ENCODE data around the gene ELF1. TPM values are rescaled to one million over a fixed set of nuclear protein-coding genes. Genes with fewer than 3 reads are reported as not detected.
"Not testable (repeated sequence)": the region's sequence is repeated elsewhere in the genome, so short reads cannot be mapped to it uniquely, and the experiment has no call there.

Gene ELF1
- polyA plus RNA-seq, 1 donor, result 28.9 TPM

- DNase-seq (ENCODE audit: low read depth), result no peak
These were observed 77.5 kb downstream of the ELF1 start for GRCh38 chr13:40941581-40941980.

GRCh38 chr13:40940841-40941240 is 78.3 kb downstream of the ELF1 start:
- no peak for DNase-seq (ENCODE audit: low read depth)

- no peak for DNase-seq (ENCODE audit: low read depth)
These were observed 85.5 kb downstream of the ELF1 start for GRCh38 chr13:40933508-40934204.

- DNase-seq (ENCODE audit: low read depth), result no peak
These were observed 86.9 kb downstream of the ELF1 start for GRCh38 chr13:40932252-40932651.

- no peak for DNase-seq (ENCODE audit: low read depth)
These were observed 87.4 kb downstream of the ELF1 start for GRCh38 chr13:40931719-40932118.

- DNase-seq (ENCODE audit: low read depth), result not testable (repeated sequence)
These were observed 89.2 kb downstream of the ELF1 start for GRCh38 chr13:40929883-40930282.

- no peak for DNase-seq (ENCODE audit: low read depth)
These were observed 90.1 kb downstream of the ELF1 start for GRCh38 chr13:40928980-40929379.

- DNase-seq (ENCODE audit: low read depth), result no peak
These were observed 91.2 kb downstream of the ELF1 start for GRCh38 chr13:40927929-40928328.

GRCh38 chr13:40923867-40924266 is 95.2 kb downstream of the ELF1 start:
- DNase-seq (ENCODE audit: low read depth), result no peak

GRCh38 chr13:40922437-40923040 is 96.6 kb downstream of the ELF1 start:
- no peak for DNase-seq (ENCODE audit: low read depth)

GRCh38 chr13:40920826-40921225 is 98.3 kb downstream of the ELF1 start:
- no peak for DNase-seq (ENCODE audit: low read depth)

- not testable (repeated sequence) for DNase-seq (ENCODE audit: low read depth)
These were observed 99.2 kb downstream of the ELF1 start for GRCh38 chr13:40919901-40920300.

- no peak for DNase-seq (ENCODE audit: low read depth)
These were observed 102.7 kb downstream of the ELF1 start for GRCh38 chr13:40916207-40916998.

- not testable (repeated sequence) for DNase-seq (ENCODE audit: low read depth)
These were observed 104.3 kb downstream of the ELF1 start for GRCh38 chr13:40914863-40915262.

- no peak for DNase-seq (ENCODE audit: low read depth)
These were observed 107.8 kb downstream of the ELF1 start for GRCh38 chr13:40911341-40911740.

GRCh38 chr13:40910324-40911050 is 108.6 kb downstream of the ELF1 start:
- DNase-seq (ENCODE audit: low read depth), result no peak

- not testable (repeated sequence) for DNase-seq (ENCODE audit: low read depth)
These were observed 109.4 kb downstream of the ELF1 start for GRCh38 chr13:40909541-40910200.

- no peak for DNase-seq (ENCODE audit: low read depth)
These were observed 110.6 kb downstream of the ELF1 start for GRCh38 chr13:40908546-40908945.

GRCh38 chr13:40901032-40901431 is 118.1 kb downstream of the ELF1 start:
- DNase-seq (ENCODE audit: low read depth), result not testable (repeated sequence)

GRCh38 chr13:40900568-40900967 is 118.5 kb downstream of the ELF1 start:
- not testable (repeated sequence) for DNase-seq (ENCODE audit: low read depth)

- no peak for DNase-seq (ENCODE audit: low read depth)
These were observed 122.1 kb downstream of the ELF1 start for GRCh38 chr13:40897053-40897452.
